GM12878 (cell line): Measurements from ENCODE around the gene UNC13A.

Experiments
- CEBPB ChIP-seq, 2 experiments: fragments of 150-350 bp in 1 of 2; IDR thresholded peaks; 2 replicates each; pipeline ENCODE4 v1.6.1; 2012 to 2014; ENCODE audit warnings: low read depth in 2 of 2, low read length in 2 of 2, borderline replicate concordance in 1 of 2, inconsistent platforms in 1 of 2
- CHD1 ChIP-seq: IDR thresholded peaks from 2 replicates; pipeline ENCODE4 v1.6.1; 2012; ENCODE audit warnings: low read depth, low read length, improper control_type of control experiment
- EGR1 ChIP-seq, 2 experiments: IDR thresholded peaks; 1 replicate in 1 of 2; 2 replicates in 1 of 2; pipeline ENCODE4 v1.6.1; 2011 to 2012; ENCODE audit warnings: low read depth in 2 of 2, low read length in 2 of 2, borderline replicate concordance in 1 of 2, mild to moderate bottlenecking in 1 of 2, moderate library complexity in 1 of 2
- HDAC2 ChIP-seq: fragments of 200-600 bp; sonication (generic); IDR thresholded peaks from 2 replicates; pipeline ENCODE4 v1.6.1; 2017
- NBN ChIP-seq: fragments of 450-650 bp; IDR thresholded peaks from 2 replicates; pipeline ENCODE4 v1.6.1; 2016
- NRF1 ChIP-seq: conservative IDR thresholded peaks from 2 replicates; pipeline ENCODE4 v1.6.1; 2011; ENCODE audit warnings: mild to moderate bottlenecking, low read depth, low read length, improper control_type of control experiment
- POLR2A ChIP-seq: IDR thresholded peaks from 2 replicates; pipeline ENCODE4 v1.6.1; 2011; ENCODE audit warnings: low read depth, mild to moderate bottlenecking, low read length
- RAD21 ChIP-seq: IDR thresholded peaks from 2 replicates; pipeline ENCODE4 v1.6.1; 2011; ENCODE audit warnings: mild to moderate bottlenecking, low read depth, low read length, moderate library complexity; ENCODE audit not compliant: insufficient read depth
- SUZ12 ChIP-seq: fragments of 200-600 bp; sonication (generic); IDR thresholded peaks from one replicate; pipeline ENCODE4 v1.6.1; 2018; ENCODE audit warnings: antibody characterized with exemption, mild to moderate bottlenecking; ENCODE audit not compliant: unreplicated experiment
- TCF12 ChIP-seq: IDR thresholded peaks from 2 replicates; pipeline ENCODE4 v1.6.1; 2011; ENCODE audit warnings: low read depth, mild to moderate bottlenecking, low read length
- TF ChIP-seq, protein P1 (sequence below): fragments of 150-350 bp; IDR thresholded peaks from 2 replicates; pipeline ENCODE4 v1.6.1; 2016; ENCODE audit warnings: low read depth, low read length
- TF ChIP-seq, protein P2 (sequence below), 3 experiments: IDR thresholded peaks in 2 of 3; conservative IDR thresholded peaks in 1 of 3; 2 replicates each; pipeline ENCODE4 v1.5.1; 2011; ENCODE audit warnings: low read depth in 3 of 3, low read length in 3 of 3, mild to moderate bottlenecking in 3 of 3, control low read depth in 2 of 3, moderate library complexity in 2 of 3, inconsistent platforms in 1 of 3, mixed read lengths in 1 of 3; ENCODE audit not compliant: control insufficient read depth in 2 of 3, insufficient read depth in 1 of 3; ENCODE audit errors: extremely low read depth in 1 of 3
- TF ChIP-seq, protein P3 (sequence below): fragments of 450-650 bp; IDR thresholded peaks from 2 replicates; pipeline ENCODE4 v1.6.1; 2018; ENCODE audit warnings: mild to moderate bottlenecking, low read depth, moderate library complexity; ENCODE audit not compliant: partially characterized antibody

DNA sequence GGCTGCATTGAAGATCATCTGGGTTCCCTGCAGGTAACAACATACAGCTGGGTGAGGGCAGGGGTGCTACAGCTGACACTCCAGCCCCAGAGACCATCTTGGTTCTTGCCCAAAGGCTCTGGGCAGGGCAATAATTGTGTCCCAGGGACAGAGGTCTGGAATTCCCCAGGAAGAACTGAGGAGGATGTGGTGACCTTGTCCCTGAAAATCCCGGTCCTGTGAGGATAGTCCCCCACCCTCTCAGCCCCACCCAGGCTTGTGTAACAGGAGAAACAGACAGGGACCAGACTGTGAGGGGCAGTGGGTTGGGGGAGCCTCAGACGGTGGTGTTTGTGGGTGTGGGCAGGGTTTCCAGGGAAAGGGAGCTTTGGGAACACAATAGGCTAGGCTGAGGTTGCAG is 69.2 kb downstream of the UNC13A start:
- TF ChIP-seq HDAC2 (no peak), POLR2A (no peak), TCF12 (no peak), NRF1 (no peak), RAD21 (no peak), NBN (no peak), EGR1 (IDR thresholded peaks at IDR 0.05; ENCODE audit: borderline replicate concordance in 1 of 2, low read depth in 2 of 2, low read length in 2 of 2) (no peak), SUZ12 (no peak), CHD1 (no peak), CEBPB (IDR thresholded peaks at IDR 0.05; ENCODE audit: borderline replicate concordance in 1 of 2, low read depth in 2 of 2, low read length in 2 of 2) (no peak)
- TF ChIP-seq, protein P1, sequence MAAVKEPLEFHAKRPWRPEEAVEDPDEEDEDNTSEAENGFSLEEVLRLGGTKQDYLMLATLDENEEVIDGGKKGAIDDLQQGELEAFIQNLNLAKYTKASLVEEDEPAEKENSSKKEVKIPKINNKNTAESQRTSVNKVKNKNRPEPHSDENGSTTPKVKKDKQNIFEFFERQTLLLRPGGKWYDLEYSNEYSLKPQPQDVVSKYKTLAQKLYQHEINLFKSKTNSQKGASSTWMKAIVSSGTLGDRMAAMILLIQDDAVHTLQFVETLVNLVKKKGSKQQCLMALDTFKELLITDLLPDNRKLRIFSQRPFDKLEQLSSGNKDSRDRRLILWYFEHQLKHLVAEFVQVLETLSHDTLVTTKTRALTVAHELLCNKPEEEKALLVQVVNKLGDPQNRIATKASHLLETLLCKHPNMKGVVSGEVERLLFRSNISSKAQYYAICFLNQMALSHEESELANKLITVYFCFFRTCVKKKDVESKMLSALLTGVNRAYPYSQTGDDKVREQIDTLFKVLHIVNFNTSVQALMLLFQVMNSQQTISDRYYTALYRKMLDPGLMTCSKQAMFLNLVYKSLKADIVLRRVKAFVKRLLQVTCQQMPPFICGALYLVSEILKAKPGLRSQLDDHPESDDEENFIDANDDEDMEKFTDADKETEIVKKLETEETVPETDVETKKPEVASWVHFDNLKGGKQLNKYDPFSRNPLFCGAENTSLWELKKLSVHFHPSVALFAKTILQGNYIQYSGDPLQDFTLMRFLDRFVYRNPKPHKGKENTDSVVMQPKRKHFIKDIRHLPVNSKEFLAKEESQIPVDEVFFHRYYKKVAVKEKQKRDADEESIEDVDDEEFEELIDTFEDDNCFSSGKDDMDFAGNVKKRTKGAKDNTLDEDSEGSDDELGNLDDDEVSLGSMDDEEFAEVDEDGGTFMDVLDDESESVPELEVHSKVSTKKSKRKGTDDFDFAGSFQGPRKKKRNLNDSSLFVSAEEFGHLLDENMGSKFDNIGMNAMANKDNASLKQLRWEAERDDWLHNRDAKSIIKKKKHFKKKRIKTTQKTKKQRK, result no peak
- TF ChIP-seq, protein P2, sequence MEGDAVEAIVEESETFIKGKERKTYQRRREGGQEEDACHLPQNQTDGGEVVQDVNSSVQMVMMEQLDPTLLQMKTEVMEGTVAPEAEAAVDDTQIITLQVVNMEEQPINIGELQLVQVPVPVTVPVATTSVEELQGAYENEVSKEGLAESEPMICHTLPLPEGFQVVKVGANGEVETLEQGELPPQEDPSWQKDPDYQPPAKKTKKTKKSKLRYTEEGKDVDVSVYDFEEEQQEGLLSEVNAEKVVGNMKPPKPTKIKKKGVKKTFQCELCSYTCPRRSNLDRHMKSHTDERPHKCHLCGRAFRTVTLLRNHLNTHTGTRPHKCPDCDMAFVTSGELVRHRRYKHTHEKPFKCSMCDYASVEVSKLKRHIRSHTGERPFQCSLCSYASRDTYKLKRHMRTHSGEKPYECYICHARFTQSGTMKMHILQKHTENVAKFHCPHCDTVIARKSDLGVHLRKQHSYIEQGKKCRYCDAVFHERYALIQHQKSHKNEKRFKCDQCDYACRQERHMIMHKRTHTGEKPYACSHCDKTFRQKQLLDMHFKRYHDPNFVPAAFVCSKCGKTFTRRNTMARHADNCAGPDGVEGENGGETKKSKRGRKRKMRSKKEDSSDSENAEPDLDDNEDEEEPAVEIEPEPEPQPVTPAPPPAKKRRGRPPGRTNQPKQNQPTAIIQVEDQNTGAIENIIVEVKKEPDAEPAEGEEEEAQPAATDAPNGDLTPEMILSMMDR (IDR thresholded peaks at IDR 0.05 in 2 of 3, conservative IDR thresholded peaks at IDR 0.05 in 1 of 3; ENCODE audit: control insufficient read depth in 2 of 3, extremely low read depth in 1 of 3, insufficient read depth in 1 of 3, low read depth in 3 of 3, low read length in 3 of 3), result no peak
- TF ChIP-seq, protein P3, sequence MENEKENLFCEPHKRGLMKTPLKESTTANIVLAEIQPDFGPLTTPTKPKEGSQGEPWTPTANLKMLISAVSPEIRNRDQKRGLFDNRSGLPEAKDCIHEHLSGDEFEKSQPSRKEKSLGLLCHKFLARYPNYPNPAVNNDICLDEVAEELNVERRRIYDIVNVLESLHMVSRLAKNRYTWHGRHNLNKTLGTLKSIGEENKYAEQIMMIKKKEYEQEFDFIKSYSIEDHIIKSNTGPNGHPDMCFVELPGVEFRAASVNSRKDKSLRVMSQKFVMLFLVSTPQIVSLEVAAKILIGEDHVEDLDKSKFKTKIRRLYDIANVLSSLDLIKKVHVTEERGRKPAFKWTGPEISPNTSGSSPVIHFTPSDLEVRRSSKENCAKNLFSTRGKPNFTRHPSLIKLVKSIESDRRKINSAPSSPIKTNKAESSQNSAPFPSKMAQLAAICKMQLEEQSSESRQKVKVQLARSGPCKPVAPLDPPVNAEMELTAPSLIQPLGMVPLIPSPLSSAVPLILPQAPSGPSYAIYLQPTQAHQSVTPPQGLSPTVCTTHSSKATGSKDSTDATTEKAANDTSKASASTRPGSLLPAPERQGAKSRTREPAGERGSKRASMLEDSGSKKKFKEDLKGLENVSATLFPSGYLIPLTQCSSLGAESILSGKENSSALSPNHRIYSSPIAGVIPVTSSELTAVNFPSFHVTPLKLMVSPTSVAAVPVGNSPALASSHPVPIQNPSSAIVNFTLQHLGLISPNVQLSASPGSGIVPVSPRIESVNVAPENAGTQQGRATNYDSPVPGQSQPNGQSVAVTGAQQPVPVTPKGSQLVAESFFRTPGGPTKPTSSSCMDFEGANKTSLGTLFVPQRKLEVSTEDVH, result no peak
